ENCODE results near the gene SLC35F1. TPM values are rescaled to one million over a fixed set of nuclear protein-coding genes. Genes with fewer than 3 reads are reported as not detected.

The SLC35F1 gene
- total RNA-seq, 1 donor from 2014 or later: not detected

DNA sequence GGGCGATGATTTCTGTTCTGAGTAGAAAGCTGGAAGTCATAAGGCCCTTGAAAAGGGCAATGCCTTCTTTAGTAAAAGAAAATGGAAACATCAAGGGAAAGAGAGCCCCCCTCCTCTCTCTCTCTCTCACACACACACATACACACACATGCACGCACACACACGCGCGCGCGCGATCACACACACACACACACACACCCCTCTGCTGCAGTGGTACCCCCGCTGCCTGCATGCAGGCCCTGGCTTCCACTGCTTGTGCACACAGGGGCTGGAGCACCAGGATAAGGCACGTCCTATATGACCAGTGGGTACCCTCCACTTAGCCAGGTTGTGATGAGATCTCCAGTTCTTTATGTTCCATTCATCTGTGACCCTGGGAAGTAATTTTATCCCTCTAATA is 300.9 kb downstream of the SLC35F1 start:
- no peak for DNase-seq (ENCODE audit: extremely low spot score, unreplicated experiment)
- Mint-ChIP-seq H3K36me3 (ENCODE audit: unreplicated experiment) (no peaks in the 10 kb centered on the region), H3K27ac (ENCODE audit: unreplicated experiment) (no peak overlapping the region)

DNA sequence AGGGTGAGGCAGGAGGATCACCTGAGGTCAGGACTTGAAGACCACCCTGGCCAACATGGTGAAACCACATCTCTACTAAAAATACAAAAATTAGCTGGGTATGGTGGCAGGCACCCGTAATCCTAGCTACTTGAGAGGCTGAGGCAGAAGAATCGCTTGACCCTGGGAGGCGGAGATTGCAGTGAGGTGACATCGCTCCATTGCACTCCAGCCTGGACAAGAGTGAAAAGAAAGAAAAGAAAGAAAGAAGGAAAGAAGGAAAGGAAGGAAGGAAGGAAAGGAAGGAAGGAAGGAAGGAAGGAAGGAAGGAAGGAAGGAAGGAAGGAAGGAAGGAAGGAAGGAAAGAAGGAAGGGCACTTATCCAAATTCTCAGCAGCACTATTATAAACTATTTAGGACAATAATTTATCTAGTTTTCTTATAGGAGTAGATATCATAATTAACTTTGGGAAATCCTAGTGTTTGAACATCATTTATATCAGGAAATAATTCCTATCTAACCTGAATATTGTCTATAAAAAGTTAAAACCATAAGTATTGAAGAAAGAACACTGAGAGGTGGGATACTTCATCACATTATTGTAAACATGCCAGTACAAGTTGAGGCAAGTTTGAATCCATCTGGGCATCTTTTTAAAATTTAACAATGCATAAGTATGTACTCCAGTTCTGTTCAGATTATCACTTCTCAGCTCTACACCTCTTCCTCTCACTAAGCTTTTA is 305.5 kb downstream of the SLC35F1 start:
- no peak for DNase-seq (ENCODE audit: extremely low spot score, unreplicated experiment)
- Mint-ChIP-seq H3K9me3 (ENCODE audit: unreplicated experiment) (no peaks in the 10 kb centered on the region), H3K4me1 (ENCODE audit: unreplicated experiment) (no peaks in the 10 kb centered on the region), H3K4me3 (ENCODE audit: unreplicated experiment) (no peak overlapping the region), H3K27ac (ENCODE audit: unreplicated experiment) (no peak overlapping the region), H3K27me3 (ENCODE audit: unreplicated experiment) (peaks cover 3% of the 10 kb centered on the region), H3K36me3 (ENCODE audit: unreplicated experiment) (no peaks in the 10 kb centered on the region)
- TF ChIP-seq, protein P1, sequence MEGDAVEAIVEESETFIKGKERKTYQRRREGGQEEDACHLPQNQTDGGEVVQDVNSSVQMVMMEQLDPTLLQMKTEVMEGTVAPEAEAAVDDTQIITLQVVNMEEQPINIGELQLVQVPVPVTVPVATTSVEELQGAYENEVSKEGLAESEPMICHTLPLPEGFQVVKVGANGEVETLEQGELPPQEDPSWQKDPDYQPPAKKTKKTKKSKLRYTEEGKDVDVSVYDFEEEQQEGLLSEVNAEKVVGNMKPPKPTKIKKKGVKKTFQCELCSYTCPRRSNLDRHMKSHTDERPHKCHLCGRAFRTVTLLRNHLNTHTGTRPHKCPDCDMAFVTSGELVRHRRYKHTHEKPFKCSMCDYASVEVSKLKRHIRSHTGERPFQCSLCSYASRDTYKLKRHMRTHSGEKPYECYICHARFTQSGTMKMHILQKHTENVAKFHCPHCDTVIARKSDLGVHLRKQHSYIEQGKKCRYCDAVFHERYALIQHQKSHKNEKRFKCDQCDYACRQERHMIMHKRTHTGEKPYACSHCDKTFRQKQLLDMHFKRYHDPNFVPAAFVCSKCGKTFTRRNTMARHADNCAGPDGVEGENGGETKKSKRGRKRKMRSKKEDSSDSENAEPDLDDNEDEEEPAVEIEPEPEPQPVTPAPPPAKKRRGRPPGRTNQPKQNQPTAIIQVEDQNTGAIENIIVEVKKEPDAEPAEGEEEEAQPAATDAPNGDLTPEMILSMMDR (IDR thresholded peaks at IDR 0.05): no peak

More for the DNA sequence above, 300.9 kb downstream of the SLC35F1 start:
- peaks cover 6% of the 10 kb centered on the region for H3K27me3 Mint-ChIP-seq (ENCODE audit: unreplicated experiment)
- no peak overlapping the region for H3K4me3 Mint-ChIP-seq (ENCODE audit: unreplicated experiment)
- no peaks in the 10 kb centered on the region for H3K9me3 Mint-ChIP-seq (ENCODE audit: unreplicated experiment)
- peaks cover 5% of the 10 kb centered on the region for H3K4me1 Mint-ChIP-seq (ENCODE audit: unreplicated experiment)
- TF ChIP-seq, protein P1 (IDR thresholded peaks at IDR 0.05): no peak

DNA sequence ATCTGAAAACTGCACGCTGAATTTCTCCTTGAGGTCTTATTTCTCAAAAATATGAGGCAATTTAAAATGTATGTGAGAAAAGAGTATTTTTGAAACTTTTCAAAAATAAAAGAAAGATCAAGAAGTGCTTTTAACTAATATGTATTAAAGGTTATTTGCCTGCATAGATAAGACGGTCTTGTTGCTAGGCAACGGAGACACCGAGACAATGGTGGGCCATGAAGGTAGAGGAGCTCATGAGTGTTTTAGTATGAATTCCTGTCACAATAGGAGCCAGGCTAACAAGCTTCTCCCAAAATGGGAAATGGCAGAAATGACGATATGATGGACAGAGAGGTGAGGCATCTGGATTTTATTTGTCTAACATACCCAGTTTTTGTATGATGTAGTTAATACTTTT is 308.2 kb downstream of the SLC35F1 start:
- Mint-ChIP-seq H3K27me3 (ENCODE audit: unreplicated experiment) (no peaks in the 10 kb centered on the region), H3K9me3 (ENCODE audit: unreplicated experiment) (no peaks in the 10 kb centered on the region), H3K27ac (ENCODE audit: unreplicated experiment) (no peak overlapping the region), H3K36me3 (ENCODE audit: unreplicated experiment) (no peaks in the 10 kb centered on the region), H3K4me1 (ENCODE audit: unreplicated experiment) (no peaks in the 10 kb centered on the region), H3K4me3 (ENCODE audit: unreplicated experiment) (no peak overlapping the region)
- TF ChIP-seq, protein P1 (IDR thresholded peaks at IDR 0.05): no peak
- DNase-seq (ENCODE audit: extremely low spot score, unreplicated experiment): no peak

DNA sequence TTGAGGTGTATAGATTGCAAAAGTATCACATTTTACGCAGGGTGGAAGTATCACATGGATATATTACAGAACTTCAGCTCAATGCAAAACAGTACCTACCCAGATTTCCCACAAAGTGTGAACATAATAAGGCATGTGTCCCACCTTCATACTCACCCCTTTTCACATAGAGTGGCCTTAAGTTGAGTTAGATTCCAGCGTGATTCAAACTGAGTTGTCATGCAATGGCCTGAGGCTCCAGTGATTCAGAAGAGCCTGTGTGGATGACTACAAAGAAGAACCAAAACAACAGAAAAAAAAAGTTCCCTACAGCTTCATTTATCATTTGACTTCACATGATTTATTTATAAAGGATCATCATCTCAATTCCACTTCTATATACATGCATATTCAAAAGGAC is 309.7 kb downstream of the SLC35F1 start:
- no peaks in the 10 kb centered on the region for H3K27me3 Mint-ChIP-seq (ENCODE audit: unreplicated experiment)
- no peaks in the 10 kb centered on the region for H3K36me3 Mint-ChIP-seq (ENCODE audit: unreplicated experiment)
- no peak for DNase-seq (ENCODE audit: extremely low spot score, unreplicated experiment)
- H3K27ac Mint-ChIP-seq (ENCODE audit: unreplicated experiment): no peak overlapping the region
- no peak overlapping the region for H3K4me3 Mint-ChIP-seq (ENCODE audit: unreplicated experiment)
- H3K9me3 Mint-ChIP-seq (ENCODE audit: unreplicated experiment): no peaks in the 10 kb centered on the region
- H3K4me1 Mint-ChIP-seq (ENCODE audit: unreplicated experiment): no peaks in the 10 kb centered on the region
- TF ChIP-seq, protein P1 (IDR thresholded peaks at IDR 0.05): no peak

DNA sequence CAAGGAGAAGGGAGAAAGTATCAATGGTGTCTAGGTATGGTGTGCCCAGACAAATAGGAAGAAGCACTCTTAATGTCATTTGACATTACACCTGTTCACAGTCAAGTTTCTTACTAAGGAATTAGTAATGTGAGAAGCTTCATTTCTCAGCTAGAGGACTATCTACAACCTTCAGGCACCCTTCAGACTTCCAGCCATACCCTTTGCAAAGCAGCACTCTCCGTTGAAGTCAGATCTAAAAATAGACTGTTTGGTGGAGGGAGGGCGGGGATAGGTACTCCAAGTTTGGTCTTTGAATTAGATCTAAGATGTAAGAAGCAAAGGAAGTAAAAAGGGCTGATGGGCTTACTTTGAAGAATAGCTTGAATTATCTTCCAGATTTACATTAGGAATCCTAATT is 311.1 kb downstream of the SLC35F1 start:
- Mint-ChIP-seq H3K4me1 (ENCODE audit: unreplicated experiment) (no peaks in the 10 kb centered on the region), H3K36me3 (ENCODE audit: unreplicated experiment) (no peaks in the 10 kb centered on the region), H3K27me3 (ENCODE audit: unreplicated experiment) (no peaks in the 10 kb centered on the region), H3K4me3 (ENCODE audit: unreplicated experiment) (no peak overlapping the region), H3K9me3 (ENCODE audit: unreplicated experiment) (no peaks in the 10 kb centered on the region), H3K27ac (ENCODE audit: unreplicated experiment) (no peak overlapping the region)
- TF ChIP-seq, protein P1 (IDR thresholded peaks at IDR 0.05): no peak
- no peak for DNase-seq (ENCODE audit: extremely low spot score, unreplicated experiment)
